H1 (cell line): ENCODE results near the gene ZNF747. TPM values are rescaled to one million over a fixed set of nuclear protein-coding genes. Genes with fewer than 3 reads are reported as not detected.

Source experiments
- CREB1 ChIP-seq: IDR thresholded peaks from 2 replicates; pipeline ENCODE4 v1.6.1; 2012; ENCODE audit warnings: inconsistent platforms
- EGR1 ChIP-seq: IDR thresholded peaks from 2 replicates; pipeline ENCODE4 v1.6.1; 2011; ENCODE audit warnings: low read depth, low read length, borderline replicate concordance
- FOSL1 ChIP-seq: IDR thresholded peaks from 2 replicates; pipeline ENCODE4 v1.6.1; 2011; ENCODE audit warnings: mild to moderate bottlenecking, low read depth, low read length, moderate library complexity; ENCODE audit not compliant: insufficient read depth
- GABPA ChIP-seq: IDR thresholded peaks from 2 replicates; pipeline ENCODE4 v1.6.1; 2011; ENCODE audit warnings: mild to moderate bottlenecking, low read length, moderate library complexity, borderline replicate concordance; ENCODE audit not compliant: insufficient read depth
- GTF2F1 ChIP-seq: IDR thresholded peaks from 2 replicates; pipeline ENCODE4 v1.6.1; 2012; ENCODE audit warnings: low read depth, low read length, improper control_type of control experiment, borderline replicate concordance
- KDM4A ChIP-seq: IDR thresholded peaks from one replicate; pipeline ENCODE4 v1.7.1; 2012; ENCODE audit warnings: low read depth, mild to moderate bottlenecking, moderate library complexity, low read length, inconsistent platforms; ENCODE audit not compliant: severe bottlenecking
- NRF1 ChIP-seq: IDR thresholded peaks from 2 replicates; pipeline ENCODE4 v1.6.1; 2011; ENCODE audit warnings: mild to moderate bottlenecking, low read depth, low read length, improper control_type of control experiment
- PHF8 ChIP-seq: fragments of 200-600 bp; sonication (generic); conservative IDR thresholded peaks from 2 replicates; pipeline ENCODE4 v1.7.1; 2012; ENCODE audit warnings: low read depth, mild to moderate bottlenecking, inconsistent platforms, low read length, moderate library complexity
- POLR2A ChIP-seq, 2 experiments: IDR thresholded peaks; 1 replicate in 1 of 2; 2 replicates in 1 of 2; pipeline ENCODE4 v1.6.1; 2011; ENCODE audit warnings: low read depth in 2 of 2, low read length in 2 of 2, mild to moderate bottlenecking in 2 of 2; ENCODE audit errors: control extremely low read depth in 1 of 2
- POLR2AphosphoS5 ChIP-seq: IDR thresholded peaks from 2 replicates; pipeline ENCODE4 v1.6.1; 2011; ENCODE audit warnings: low read depth, low read length
- POU5F1 ChIP-seq: IDR thresholded peaks from 2 replicates; pipeline ENCODE4 v1.6.1; 2011; ENCODE audit warnings: low read depth, mild to moderate bottlenecking, low read length, moderate library complexity
- RBBP5 ChIP-seq: IDR thresholded peaks from 2 replicates; pipeline ENCODE4 v1.7.1; 2012; ENCODE audit warnings: low read depth, mild to moderate bottlenecking, inconsistent platforms, low read length, moderate library complexity, borderline replicate concordance
- RNF2 ChIP-seq: fragments of 200-900, 300-1000 bp; sonication (generic); IDR thresholded peaks from 2 replicates; pipeline ENCODE4 v1.7.1; 2016; ENCODE audit warnings: borderline replicate concordance, low read depth, mild to moderate bottlenecking, antibody characterized with exemption, low read length; ENCODE audit not compliant: poor library complexity, severe bottlenecking; ENCODE audit errors: missing control alignments
- SIX5 ChIP-seq: IDR thresholded peaks from 2 replicates; pipeline ENCODE4 v1.6.1; 2011; ENCODE audit warnings: mild to moderate bottlenecking, low read depth, low read length
- SP1 ChIP-seq: IDR thresholded peaks from 2 replicates; pipeline ENCODE4 v1.6.1; 2011; ENCODE audit warnings: low read depth, low read length
- SP2 ChIP-seq: IDR thresholded peaks from 2 replicates; pipeline ENCODE4 v1.6.1; 2012; ENCODE audit warnings: mild to moderate bottlenecking, low read length, inconsistent platforms
- SRF ChIP-seq: IDR thresholded peaks from 2 replicates; pipeline ENCODE4 v1.6.1; 2011; ENCODE audit warnings: mild to moderate bottlenecking, low read depth, low read length, moderate library complexity
- YY1 ChIP-seq: IDR thresholded peaks from 2 replicates; pipeline ENCODE4 v1.6.1; 2011; ENCODE audit warnings: low read depth, mild to moderate bottlenecking, low read length
- polyA plus RNA-seq, 7 experiments: library from polyadenylated mRNA; depleted of rRNA in 3 of 7; stranded (reverse) in 5 of 7; unstranded in 2 of 7; fragments of >200 nt in 5 of 7; fragments of 200-250 nt in 2 of 7; gene quantifications; 1 replicate in 5 of 7; 2 replicates in 1 of 7; 4 replicates in 1 of 7; pipeline versions ENCODE4 v1.2.1 to v1.2.3, GENCODE V29; 2011 to 2013; ENCODE audit warnings: missing spikeins in 2 of 7, mixed read lengths in 2 of 7
- total RNA-seq: library from RNA; stranded (reverse); fragmentation: NEBNext Ultra II Directional; extraction: Animal tissue kit (Norgen Biotek cat#: 25700); gene quantifications from 2 replicates; pipeline ENCODE4 v1.2.1, GENCODE V29; 2021
- TF ChIP-seq, protein P1 (sequence below): IDR thresholded peaks from 2 replicates; pipeline ENCODE4 v1.6.1; 2012; ENCODE audit warnings: inconsistent platforms
- TF ChIP-seq, protein P2 (sequence below): IDR thresholded peaks from 2 replicates; pipeline ENCODE4 v1.6.1; 2011; ENCODE audit warnings: low read depth, mild to moderate bottlenecking, low read length; ENCODE audit not compliant: insufficient read depth
- TF ChIP-seq, protein P3 (sequence below), 3 experiments: IDR thresholded peaks; 1 replicate in 2 of 3; 2 replicates in 1 of 3; pipeline versions ENCODE4 v1.5.1 to v1.6.1; 2011; ENCODE audit warnings: low read length in 3 of 3, mild to moderate bottlenecking in 3 of 3, inconsistent platforms in 2 of 3, low read depth in 1 of 3, moderate library complexity in 1 of 3; ENCODE audit not compliant: insufficient read depth in 1 of 3; ENCODE audit errors: control extremely low read depth in 1 of 3

ZNF747 gene
- total and polyA plus RNA-seq, 2 of the 8 experiments (the other 6 are each of a cell fraction or from before 2014, with no cell fraction given), result 9.9 to 10.3 TPM

DNA sequence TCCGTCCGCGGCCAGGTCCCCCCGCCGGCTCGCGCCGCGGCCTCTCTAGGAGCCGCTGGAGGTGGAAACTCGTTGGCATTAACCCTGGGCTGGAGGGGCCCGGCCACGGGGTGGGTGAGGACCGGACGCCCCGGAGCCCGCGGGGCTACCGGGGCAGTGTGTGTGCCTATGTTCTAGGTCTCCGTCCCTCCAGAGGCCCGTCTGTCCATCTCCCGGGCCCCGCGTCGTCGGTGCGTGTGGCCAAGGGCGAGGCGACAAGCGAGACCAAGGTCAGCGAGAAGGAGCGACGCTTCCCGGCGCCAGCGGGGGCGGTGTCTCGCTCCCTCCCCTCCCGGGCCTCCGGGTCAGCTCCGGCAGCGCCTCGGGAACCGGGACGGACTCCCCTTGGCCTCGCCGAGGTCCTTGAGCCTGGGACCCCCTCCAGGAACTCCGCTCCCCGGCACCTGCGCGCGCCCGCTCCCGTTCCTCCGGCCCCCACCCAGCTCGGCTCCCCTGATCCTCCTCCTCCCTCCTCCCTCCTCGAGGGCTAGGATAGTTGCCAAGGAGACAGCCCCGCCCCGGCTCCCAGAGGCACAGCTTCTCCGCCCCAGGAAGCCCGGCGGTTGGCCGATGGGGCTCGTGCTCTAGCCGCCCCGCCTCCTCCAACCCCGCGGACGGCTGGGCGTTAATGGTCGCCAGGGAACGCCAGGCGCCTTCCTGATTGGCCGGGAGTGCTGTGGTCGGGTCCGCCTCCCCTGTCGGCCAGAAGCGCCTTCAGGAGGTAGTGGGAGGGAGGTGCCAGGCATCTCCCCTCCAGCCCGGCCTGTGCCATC is 7.6 kb downstream of the ZNF747 start (continued):
- TF ChIP-seq KDM4A, result peak; percentile 73
- peak; percentile 30 for TF ChIP-seq RBBP5
- TF ChIP-seq FOSL1, result no peak
- no peak for TF ChIP-seq SRF
- peak; percentile 76; the same call in 1 of the 2 replicates for TF ChIP-seq POLR2AphosphoS5
- no peak for TF ChIP-seq RNF2
- TF ChIP-seq GTF2F1, result no peak
- no peak for TF ChIP-seq POU5F1
- TF ChIP-seq SP2, result peak; percentile 91
- peak; percentile 93 for TF ChIP-seq EGR1
- peak; percentile 87 for TF ChIP-seq GABPA
- TF ChIP-seq, protein P1, sequence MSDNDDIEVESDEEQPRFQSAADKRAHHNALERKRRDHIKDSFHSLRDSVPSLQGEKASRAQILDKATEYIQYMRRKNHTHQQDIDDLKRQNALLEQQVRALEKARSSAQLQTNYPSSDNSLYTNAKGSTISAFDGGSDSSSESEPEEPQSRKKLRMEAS, result peak; percentile 53
- no peak for TF ChIP-seq SIX5
- TF ChIP-seq SP1, result no peak; the same call in 1 of the 2 replicates
- peak; percentile 49 for TF ChIP-seq YY1
- TF ChIP-seq, protein P2, sequence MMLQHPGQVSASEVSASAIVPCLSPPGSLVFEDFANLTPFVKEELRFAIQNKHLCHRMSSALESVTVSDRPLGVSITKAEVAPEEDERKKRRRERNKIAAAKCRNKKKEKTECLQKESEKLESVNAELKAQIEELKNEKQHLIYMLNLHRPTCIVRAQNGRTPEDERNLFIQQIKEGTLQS, result no peak
- TF ChIP-seq PHF8, result peak; percentile 70
- TF ChIP-seq, protein P3, sequence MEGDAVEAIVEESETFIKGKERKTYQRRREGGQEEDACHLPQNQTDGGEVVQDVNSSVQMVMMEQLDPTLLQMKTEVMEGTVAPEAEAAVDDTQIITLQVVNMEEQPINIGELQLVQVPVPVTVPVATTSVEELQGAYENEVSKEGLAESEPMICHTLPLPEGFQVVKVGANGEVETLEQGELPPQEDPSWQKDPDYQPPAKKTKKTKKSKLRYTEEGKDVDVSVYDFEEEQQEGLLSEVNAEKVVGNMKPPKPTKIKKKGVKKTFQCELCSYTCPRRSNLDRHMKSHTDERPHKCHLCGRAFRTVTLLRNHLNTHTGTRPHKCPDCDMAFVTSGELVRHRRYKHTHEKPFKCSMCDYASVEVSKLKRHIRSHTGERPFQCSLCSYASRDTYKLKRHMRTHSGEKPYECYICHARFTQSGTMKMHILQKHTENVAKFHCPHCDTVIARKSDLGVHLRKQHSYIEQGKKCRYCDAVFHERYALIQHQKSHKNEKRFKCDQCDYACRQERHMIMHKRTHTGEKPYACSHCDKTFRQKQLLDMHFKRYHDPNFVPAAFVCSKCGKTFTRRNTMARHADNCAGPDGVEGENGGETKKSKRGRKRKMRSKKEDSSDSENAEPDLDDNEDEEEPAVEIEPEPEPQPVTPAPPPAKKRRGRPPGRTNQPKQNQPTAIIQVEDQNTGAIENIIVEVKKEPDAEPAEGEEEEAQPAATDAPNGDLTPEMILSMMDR (IDR thresholded peaks at IDR 0.05; ENCODE audit: control extremely low read depth in 1 of 3, insufficient read depth in 1 of 3, low read depth in 1 of 3, low read length in 3 of 3), result peak in 2 of 3 experiments; percentile 19 to 25; a peak in 2 of 4 replicates
- no peak for TF ChIP-seq NRF1
- TF ChIP-seq CREB1, result 0 out of 2 replicates have a peak, but pooled peaks have one; percentile 33
- peak in 1 of 2 experiments; percentile 81; a peak in 2 of 3 replicates for TF ChIP-seq POLR2A (IDR thresholded peaks at IDR 0.05; ENCODE audit: control extremely low read depth in 1 of 2, low read depth in 2 of 2, low read length in 2 of 2)
